SHP77 (cell line): ENCODE results near the gene FGF12.
A peak's percentile ranks its signal among the peaks of the same experiment; 100 is the strongest.
"Not testable (repeated sequence)": the region's sequence is repeated elsewhere in the genome, so short reads cannot be mapped to it uniquely, and the experiment has no call there.

Source experiments
- DNase-seq, 2 experiments: peaks; one replicate each; lab custom pipeline; 2025; lab: John Stamatoyannopoulos, UW

The FGF12 gene

DNA sequence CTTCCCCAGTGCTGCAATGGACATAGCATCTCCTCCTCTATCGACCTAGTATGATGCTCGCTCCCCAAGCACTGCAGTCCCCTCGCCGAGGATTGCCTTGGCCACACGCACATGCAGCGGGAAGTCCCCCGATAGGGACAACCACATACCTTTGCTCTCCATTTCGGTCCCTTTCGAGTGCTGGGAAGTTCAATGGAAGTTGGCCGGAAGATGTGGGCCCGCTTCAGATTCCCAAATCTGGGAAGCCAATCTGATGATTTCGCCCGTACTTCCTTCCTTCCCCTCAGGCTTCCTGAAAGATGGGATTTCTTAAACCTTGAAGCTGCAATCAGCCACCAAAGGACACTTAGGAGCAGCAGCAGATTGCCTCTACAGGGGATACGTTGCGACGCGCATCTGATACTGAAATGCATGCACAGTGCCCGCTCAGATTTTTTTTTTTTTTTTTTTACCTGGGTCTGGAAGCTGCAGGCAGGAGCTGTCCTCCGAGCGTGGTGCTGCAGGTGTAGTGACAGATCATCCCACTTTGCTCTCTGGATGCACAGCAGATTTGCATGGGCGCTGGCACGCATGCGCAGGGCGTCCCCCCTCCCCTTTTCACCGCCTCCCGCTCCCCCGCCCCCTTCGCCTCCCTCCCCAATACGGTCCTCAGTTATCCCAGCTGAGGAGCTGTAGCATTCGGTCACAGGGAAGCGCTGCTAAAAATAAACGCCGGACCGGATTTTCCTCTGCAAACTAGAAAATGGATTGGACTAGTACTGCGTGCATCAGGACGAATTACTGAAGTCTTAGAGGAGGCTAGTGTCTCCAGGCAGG is at the start of gene FGF12:
TSS of gene FGF12 (minus strand) at position 510 of the 816 bp plus-strand sequence.
- peak; percentile 49 to 52 for DNase-seq

DNA sequence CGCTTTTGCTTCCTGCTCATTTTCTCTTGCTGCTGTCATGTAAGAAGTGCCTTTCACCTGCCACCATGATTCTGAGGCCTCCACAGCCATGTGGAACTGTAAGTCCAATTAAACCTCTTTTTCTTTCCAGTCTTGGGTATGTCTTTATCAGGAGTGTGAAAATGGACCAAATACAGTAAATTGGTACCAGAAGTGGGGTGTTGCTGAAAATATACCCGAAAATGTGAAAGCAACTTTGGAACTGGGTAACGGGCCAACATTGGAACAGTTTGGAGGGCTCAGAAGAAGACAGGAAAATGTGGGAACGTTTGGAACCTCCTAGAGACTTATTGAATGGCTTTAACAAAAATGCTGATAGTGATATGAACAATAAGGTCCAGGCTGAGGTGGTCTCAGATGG is 47.0 kb upstream of the FGF12 start:
- DNase-seq = not testable (repeated sequence)

DNA sequence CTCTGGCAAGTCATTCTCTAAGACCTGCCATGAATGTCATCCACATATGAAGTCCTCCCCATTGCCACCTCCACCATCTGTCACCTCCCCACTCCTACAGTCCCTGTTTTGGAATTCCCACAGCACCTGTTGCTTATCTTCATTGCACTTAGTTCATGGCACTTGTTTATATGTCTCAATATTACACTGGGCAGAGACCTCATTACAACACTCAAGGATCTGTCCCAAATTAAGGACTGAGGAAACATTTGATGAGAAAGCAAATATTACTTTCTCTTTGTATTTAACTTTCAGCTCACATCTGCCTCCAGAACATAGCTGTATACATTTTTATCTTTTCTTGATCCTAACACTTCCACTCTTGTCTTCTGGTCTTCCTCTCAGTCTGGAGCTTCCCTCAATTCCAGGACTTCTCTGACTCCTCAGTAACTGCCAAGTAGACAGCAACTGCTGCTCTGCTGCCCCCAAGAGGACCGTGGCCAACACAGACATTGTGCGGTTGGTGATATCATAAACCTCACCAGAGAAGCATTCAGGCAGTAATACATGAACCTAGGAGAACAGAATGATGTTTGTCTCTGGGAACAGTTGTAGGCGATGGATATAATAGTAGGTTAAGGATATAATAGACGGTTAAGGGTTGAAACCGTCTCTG is 45.0 kb upstream of the FGF12 start:
- DNase-seq = peak; percentile 13 to 46

DNA sequence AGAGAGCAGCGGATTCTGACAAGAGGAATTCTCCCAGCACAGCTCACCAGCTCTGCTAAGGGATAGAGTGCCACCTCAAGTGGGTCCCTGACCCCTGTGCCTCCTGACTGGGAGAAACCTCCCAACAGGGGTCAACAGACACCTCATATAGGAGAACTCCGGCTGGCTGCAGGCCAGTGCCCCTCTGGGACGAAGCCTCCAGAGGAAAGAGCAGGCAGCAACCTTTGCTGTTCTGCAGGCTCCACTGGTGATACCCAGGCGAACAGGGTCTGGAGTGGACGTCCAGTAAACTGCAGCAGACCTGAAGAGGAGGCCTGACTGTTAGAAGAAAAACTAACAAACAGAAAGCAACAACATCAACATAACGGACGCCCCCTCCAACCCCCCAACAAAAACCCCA is 31.3 kb upstream of the FGF12 start:
- DNase-seq = no peak

DNA sequence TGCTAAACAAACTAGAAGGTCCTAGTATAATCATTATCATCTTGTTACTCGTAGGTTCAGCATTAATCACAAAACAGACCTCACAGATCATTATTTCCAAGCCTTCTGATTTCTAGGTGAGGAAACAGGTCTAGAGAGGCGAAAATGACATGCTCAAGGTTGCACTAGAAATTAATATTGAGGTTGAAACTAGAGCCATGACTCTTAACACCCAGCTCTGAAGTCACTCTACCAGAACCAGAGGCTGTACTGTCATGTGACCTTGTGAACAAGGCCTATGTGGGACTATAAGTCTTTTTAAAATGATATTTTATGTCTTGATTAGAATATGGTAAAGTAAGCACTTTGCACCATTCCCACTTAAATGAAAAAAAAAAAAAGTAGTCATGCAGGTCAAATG is 23.8 kb upstream of the FGF12 start:
- DNase-seq = no peak

DNA sequence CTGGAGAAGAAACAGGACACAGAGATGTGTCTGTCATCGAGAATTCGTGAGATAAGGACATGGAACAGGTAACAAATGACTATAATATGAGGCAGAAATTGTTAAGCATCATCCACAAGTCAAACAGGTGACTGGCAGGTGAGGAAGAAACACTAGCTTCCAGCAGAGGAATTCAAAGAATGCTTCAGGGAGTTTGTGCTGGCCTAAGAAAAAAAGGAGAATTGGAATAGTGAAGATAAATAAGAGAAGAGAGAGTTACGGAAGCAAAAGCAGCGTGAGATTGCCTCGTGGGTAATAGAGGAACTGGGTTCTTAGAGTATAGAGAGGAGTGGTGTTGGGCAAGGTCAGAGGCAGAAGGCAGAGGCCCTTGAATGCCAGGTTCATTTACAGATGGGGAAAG is 22.9 kb upstream of the FGF12 start:
- no peak for DNase-seq

DNA sequence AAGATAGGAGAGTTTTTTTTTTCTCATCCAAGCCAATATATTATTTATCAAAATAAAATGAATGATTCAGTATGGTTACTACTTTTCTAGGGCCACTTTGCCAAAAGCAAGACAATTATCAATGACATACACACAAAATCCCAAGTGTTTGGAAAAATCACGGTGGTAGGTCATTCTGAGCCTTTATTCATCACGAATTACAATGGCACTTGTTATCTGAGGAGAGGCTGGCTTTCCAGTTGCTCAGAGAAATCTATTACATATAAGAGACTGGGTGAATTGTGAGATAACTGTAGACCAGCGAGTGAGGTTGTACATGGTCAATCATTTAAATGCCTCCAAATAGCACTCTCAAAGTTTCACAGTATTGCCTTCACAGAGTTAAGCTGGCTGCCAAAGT is 20.4 kb upstream of the FGF12 start:
- no peak for DNase-seq

DNA sequence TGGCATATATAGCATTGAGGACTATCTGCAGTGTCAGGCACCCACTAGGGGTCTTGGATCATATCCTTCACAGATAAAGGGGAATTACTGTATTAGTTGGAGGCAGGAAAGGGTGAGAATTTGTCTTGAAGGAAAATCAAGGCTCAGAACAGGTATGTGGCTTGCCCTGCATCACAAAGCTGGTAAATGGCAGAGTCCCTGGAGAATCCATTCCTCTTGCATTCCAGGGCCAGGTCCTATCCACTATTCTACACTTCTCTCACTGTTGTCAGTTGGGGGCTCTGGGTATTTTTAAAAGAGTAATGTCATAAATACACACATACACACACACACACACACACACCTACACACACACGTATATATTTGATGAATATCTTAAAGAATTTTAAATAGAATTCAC is 19.8 kb upstream of the FGF12 start:
- no peak for DNase-seq

DNA sequence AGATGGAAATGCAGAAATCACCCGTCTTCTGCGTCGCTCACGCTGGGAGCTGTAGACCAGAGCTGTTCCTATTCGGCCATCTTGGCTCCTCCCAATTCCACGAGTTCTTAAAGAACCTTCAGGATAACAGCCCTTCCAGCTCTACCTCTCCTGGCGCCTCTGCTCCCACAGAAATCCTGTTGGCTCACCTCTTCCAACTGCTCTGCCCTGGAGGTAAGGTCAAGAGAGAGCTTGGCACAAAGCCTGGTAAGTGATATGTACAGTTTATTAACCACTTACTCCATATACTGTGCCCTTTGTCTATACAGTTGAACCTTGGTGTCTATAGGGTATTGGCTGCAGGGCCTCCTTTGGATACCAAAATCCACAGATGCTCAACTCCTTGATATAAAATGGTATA is 17.8 kb upstream of the FGF12 start:
- no peak for DNase-seq

DNA sequence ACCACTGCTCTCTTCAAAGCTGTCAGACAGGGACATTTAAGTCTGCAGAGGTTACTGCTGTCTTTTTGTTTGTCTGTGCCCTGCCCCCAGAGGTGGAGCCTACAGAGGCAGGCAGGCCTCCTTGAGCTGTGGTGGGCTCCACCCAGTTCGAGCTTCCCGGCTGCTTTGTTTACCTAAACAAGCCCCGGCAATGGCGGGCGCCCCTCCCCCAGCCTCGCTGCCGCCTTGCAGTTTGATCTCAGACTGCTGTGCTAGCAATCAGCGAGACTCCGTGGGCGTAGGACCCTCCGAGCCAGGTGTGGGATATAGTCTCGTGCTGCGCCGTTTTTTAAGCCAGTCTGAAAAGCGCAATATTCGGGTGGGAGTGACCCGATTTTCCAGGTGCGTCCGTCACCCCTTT is 17.3 kb upstream of the FGF12 start:
- DNase-seq = not testable (repeated sequence)

DNA sequence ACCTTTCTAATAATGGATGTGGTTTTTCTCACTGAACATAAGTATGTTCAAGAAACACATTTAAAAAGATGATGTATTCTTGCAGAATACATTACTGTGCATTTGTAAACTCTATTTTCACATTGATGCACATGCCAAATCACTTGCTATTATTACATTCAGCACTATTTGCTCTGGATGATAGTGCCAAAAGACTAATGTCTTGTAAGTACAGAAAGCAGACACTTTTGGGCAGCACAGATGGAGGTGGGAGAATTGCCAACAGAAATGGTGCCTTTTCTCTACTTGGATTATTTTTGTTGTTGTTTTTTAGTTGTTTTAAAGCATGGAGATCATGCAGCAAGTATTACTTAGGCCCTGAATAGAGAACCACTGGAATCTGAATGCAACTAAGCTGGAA is 10.2 kb upstream of the FGF12 start:
- no peak for DNase-seq

DNA sequence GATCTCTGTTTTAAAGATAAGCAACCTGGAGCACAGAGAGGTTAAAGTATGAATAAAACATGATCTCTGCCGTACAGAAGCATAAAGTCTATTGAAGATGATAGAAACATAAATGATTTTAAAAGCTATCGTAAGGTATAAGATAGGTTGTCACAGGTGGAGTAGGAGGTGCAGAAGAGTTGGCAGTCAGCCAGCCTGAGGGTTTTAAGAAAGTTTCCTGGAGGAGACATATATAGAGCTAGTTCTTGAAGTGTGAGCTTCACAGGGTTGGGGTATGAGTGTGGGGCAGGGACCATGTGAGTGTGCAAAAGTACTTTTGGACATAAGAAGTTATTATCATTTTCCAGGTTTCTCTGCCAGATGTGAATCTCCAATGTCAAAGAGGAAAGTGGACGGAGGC is 3.9 kb upstream of the FGF12 start:
- DNase-seq = no peak

DNA sequence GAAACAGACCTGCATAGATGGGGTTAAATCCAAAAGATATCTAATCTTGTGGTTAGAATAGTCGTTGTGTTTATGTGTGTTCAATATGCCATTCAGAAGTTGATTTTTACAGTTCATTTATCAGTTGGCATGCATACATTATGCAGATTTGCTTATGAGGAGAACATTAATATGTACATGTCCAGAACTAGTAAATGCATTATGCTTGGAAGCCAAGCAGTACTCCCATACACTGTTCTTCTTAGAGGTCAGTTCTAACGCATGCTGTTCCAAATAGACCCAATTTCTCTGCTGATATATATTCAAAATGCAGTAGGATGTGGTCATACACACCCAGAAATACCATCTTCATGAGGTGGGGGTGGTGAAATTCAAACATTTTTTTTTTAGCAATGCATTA is 956 bp downstream of the FGF12 start:
- DNase-seq = no peak

DNA sequence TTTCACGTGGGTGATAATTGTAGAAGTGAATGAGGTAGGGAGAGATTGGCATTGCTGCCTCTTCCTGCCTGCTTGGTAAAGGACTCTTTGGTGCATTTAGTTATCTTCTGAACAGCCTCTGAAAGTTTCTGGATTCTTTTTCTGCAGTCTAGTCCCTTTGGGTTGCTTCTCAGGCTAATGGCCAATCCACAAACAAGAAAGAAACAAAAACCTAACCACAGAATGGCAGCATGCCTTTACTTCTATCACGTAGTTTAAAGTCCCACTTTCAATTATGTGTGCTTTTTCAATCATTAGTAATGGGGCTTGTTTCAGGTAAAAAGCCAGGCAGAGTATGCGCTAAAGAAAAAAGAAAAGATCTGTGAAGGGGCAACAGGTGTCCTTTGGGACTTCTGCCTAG is 7.4 kb downstream of the FGF12 start:
- DNase-seq = no peak

DNA sequence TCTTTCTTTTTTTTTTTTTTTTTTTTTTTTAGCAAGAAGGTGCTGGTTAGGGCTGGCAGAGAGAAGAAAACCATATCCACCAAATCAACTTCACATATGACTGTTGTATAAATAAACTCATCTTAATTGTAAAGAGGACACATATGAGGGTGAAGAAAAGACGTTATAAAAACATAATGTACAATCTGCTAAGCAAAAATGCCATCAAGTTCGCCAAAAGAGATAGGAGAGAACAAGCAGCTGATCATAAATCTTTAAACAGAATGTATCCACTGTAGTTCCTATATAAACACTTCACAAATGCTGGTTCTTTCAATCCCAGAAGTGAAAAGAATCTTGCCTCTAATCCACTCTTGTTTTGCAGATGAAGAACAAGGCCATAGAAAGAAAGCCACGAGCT is 9.2 kb downstream of the FGF12 start:
- DNase-seq = no peak

DNA sequence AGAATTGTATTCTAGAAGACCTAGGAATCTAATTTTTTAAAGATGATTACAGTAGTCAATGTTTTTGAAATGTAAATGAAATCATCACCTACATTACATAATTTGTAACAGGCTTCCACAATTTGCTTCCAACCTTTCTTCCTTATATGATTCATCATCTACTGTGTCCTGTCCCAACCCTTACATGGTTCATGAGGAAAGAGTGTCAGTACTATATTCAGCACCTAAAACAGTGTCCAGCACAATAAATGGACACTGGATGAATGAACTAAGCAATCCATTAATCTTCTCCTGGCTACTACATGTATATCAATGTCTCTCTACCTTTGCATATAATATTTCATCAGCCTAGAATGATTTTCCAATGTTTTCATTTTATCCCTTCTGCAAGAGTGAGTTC is 12.2 kb downstream of the FGF12 start:
- DNase-seq = no peak

DNA sequence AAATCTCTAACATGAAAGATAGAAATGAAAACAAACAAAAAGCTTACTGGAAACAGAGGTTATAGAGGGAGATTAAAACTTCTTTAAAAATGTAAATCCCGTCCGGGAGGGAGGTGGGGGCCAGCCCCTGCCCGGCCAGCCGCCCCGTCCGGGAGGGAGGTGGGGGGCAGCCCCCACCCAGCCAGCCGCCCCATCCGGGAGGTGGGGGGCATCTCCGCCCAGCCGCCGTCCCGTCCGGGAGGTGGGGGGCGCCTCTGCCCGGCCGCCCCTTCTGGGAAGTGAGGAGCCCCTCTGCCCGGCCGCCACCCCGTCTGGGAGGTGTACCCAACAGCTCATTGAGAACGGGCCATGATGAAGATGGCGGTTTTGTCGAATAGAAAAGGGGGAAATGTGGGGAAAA is 16.2 kb downstream of the FGF12 start:
- DNase-seq = not testable (repeated sequence)

DNA sequence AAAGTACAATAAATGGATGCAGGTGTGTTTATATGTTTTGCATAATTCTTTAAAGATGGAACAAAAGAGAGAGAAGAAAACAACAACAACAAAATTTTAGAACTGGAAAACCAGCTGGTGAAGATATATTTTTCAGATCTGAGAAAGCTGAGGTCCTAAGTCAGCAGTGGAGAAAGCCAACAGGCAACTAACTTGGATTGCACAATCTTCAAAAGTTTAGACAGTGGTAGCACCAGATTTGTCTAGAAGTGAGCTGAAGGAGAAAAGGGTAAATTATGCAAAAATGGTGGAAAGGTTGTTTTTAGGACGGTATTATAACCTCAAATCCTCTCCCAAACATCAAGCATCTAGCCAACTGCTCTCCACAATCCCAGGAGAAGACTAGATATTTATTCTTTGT is 17.0 kb downstream of the FGF12 start:
- no peak for DNase-seq

DNA sequence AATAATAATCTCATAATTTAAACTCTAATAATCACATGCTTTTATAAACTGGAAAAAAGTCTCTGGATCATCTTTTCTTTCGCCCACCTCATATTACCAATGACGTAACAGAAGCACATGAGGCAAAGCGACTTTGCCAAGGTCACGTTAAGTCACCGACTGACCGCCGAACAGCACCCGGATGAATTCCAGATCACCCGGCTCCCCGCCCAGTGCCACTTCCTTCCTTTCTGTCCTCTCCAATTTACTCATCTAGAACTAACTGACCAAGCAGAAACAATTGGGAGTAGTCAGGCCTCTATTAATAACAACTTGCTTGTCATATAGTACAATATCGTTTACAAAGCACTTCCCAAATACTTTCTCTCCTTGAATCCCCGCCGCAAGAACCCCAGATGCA is 21.1 kb downstream of the FGF12 start:
- no peak for DNase-seq

DNA sequence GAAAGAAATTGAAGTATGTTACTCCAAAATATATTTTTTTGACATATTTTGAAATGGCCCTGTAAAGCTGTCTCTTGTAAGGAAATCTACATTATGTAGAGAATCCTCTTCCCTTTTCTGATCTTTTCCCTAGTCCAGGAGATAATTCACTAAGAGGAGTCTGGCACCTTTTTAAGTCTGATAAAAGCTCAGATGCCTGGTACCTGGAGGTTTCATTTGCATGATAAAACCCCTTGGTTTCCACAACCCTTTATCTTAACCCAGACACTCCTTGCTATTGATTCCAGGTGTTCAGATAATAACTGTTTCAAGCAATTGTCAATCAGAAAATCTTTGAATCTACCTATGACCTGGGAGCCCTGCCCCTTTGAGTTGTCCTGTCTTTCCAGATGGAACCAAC is 26.5 kb downstream of the FGF12 start:
- no peak for DNase-seq

DNA sequence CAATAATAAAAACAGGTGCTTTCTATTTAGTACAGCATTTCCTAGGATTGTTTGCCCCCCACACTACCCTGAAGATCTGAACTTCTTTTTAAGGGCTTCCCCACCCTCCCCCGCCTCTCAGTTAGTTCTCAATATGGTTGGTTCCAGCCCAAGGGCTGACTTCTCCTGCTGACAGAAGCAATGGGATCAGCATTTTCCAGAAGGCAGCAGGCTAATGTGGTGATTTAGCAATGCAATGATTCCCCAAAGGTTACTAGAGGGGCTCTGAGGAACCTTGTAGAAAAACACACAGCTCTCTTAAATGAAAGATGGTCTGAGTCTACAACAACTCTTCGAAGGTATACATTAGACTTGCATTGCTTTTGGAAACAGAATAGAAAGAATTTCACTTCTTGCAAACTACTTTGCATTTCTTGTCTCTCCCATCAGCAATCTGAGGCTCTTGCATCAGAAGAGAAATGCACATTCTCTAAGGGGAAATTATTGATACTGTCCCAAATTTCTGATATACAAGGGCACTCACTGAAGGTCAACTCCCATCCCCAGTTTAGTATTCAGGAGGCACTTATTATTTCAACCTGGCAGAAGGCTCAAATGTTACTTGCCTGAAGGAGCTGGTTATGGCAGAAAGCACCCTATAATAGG is 30.3 kb downstream of the FGF12 start:
- DNase-seq = no peak

DNA sequence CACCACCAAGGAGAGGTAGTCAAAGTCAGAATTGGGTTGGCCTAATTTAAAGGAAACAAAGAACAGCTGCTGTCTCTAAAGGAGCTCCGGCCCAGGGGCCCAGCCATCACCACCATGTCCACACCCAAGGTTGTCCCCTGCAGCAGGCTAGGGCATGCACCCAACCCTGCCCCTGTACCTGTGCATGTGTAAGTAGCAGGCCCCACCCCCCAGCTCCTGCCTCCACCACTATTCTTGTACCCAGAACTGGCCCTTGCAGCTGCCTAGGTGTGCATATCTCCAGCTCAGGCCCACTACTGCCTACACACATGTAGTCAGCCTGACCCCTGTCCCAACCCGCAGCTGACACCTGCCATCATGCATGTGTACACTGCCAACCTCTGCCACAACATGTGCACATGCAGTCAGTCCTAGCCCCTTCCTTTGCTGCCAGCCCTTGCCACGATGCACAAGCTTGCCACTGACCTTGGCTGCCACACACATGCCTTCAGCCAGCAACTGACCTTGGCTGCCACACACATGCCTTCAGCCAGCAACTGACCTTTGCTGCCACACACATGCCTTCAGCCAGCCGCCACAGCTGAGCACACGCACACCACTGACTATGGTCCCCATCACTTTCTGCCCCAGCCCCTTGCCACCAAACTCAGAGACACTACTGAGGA is 39.7 kb downstream of the FGF12 start:
- no peak for DNase-seq

DNA sequence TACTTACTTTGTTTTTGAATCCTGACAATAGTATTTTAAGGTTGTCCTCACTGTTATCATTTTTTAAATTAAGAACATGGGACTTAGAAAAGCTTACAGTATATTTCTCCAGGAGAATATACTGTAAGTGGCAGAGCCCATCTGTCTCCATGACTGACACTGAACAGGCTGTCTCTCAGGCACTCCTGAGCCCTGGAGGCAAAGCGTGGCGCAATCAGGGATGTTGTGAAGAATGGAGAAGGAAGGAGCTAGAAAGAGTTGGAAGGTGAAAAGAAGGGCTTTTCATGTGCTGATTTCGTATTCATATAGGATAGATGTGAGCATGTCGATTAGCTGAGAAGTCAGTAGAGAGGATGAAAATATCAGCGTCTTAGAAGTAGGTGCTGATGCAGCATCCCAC is 41.5 kb downstream of the FGF12 start:
- no peak for DNase-seq
